ENCODE results near the gene ADGRG2. TPM values are rescaled to one million over a fixed set of nuclear protein-coding genes. Genes with fewer than 3 reads are reported as not detected.

The ADGRG2 gene
- total and polyA plus RNA-seq, 2 donors (not counting 1 experiment from before 2014, with no cell fraction given): not detected

DNA sequence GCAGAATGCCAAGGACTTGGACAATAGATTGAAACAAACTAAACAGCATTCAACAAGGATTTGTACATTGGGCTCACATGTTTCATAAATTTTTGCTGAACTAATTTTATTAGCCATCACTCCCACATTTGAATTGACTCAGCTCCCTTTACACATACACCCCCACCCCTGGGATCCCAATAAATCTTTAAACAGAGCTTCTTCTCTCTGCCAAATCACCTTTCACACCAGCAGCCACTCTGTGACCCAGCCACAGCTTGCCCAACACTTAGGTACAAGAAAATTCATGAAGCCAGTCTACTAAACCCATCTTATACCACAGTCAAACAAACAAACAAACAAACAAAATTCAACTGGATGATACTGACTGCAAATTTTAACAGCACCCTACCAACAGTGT, 159.9 kb downstream of the ADGRG2 start:
- Mint-ChIP-seq H3K4me1 (peaks cover 8% of the 10 kb centered on the region), H3K9me3 (ENCODE audit: insufficient read depth) (no peaks in the 10 kb centered on the region), H3K4me3 (no peak overlapping the region), H3K27ac (no peak overlapping the region), H3K27me3 (no peaks in the 10 kb centered on the region)
- POLR2A ChIA-PET: no interaction called here
- Histone ChIP-seq H3K4me2 (replicated peaks; ENCODE audit: low read depth, low read length, poor library complexity, severe bottlenecking) (no peak overlapping the region), H3K36me3 (replicated peaks in 1 of 2; ENCODE audit: control extremely low read depth in 1 of 2, control insufficient read depth in 1 of 2, extremely low read depth in 1 of 2, insufficient read depth in 2 of 2, low read length in 1 of 2) (no peaks in the 10 kb centered on the region), H2AFZ (ENCODE audit: insufficient read depth, low read depth, low read length, poor library complexity, severe bottlenecking) (no peak overlapping the region), H3K9ac (ENCODE audit: low read length) (no peak overlapping the region), H4K20me1 (ENCODE audit: control insufficient read depth, insufficient read depth, low read length, poor library complexity, severe bottlenecking) (no peaks in the 10 kb centered on the region), H3K9me3 (ENCODE audit: control extremely low read depth in 1 of 3, control insufficient read depth in 2 of 3, insufficient read depth in 1 of 3, low read length in 2 of 3) (no peaks in the 10 kb centered on the region), H3K4me1 (ENCODE audit: control insufficient read depth in 2 of 2, insufficient read depth in 2 of 2, low read length in 2 of 2) (no peaks in the 10 kb centered on the region), H3K4me3 (ENCODE audit: control extremely low read depth in 1 of 5, extremely low read depth in 1 of 5, insufficient read depth in 1 of 5, low read depth in 2 of 5, low read length in 4 of 5) (no peak overlapping the region), H3K27me3 (replicated peaks in 1 of 4; ENCODE audit: control extremely low read depth in 1 of 4, control insufficient read depth in 3 of 4, insufficient read depth in 4 of 4, low read length in 3 of 4) (no peaks in the 10 kb centered on the region), H3K79me2 (ENCODE audit: control insufficient read depth, insufficient read depth, low read length) (peaks cover 15% of the 10 kb centered on the region), H3K27ac (ENCODE audit: low read length in 2 of 2) (no peak overlapping the region)
- intact Hi-C loops (cut with micrococcal nuclease): no loop called here
- ATAC-seq (ENCODE audit: low read depth): no peak
- TF ChIP-seq, protein P1, sequence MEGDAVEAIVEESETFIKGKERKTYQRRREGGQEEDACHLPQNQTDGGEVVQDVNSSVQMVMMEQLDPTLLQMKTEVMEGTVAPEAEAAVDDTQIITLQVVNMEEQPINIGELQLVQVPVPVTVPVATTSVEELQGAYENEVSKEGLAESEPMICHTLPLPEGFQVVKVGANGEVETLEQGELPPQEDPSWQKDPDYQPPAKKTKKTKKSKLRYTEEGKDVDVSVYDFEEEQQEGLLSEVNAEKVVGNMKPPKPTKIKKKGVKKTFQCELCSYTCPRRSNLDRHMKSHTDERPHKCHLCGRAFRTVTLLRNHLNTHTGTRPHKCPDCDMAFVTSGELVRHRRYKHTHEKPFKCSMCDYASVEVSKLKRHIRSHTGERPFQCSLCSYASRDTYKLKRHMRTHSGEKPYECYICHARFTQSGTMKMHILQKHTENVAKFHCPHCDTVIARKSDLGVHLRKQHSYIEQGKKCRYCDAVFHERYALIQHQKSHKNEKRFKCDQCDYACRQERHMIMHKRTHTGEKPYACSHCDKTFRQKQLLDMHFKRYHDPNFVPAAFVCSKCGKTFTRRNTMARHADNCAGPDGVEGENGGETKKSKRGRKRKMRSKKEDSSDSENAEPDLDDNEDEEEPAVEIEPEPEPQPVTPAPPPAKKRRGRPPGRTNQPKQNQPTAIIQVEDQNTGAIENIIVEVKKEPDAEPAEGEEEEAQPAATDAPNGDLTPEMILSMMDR (IDR thresholded peaks at IDR 0.05): no peak
- no peak for TF ChIP-seq EZH2 (IDR thresholded peaks at IDR 0.05; ENCODE audit: borderline replicate concordance, insufficient read depth, low read depth, low read length, poor library complexity, severe bottlenecking)
- CTCF ChIA-PET: interaction anchor here (0.7 kb wide), 1 partner anchor 410 kb away, joined by 4 read pairs; no protein-coding TSS in a partner anchor
- no peak for DNase-seq

GRCh38 chrX:18961686-18962085, 160.6 kb downstream of the ADGRG2 start:
- Histone ChIP-seq H4K20me1 (ENCODE audit: control insufficient read depth, insufficient read depth, low read length, poor library complexity, severe bottlenecking) (no peaks in the 10 kb centered on the region), H3K4me2 (replicated peaks; ENCODE audit: low read depth, low read length, poor library complexity, severe bottlenecking) (no peak overlapping the region), H3K79me2 (ENCODE audit: control insufficient read depth, insufficient read depth, low read length) (peaks cover 10% of the 10 kb centered on the region), H3K36me3 (replicated peaks in 1 of 2; ENCODE audit: control extremely low read depth in 1 of 2, control insufficient read depth in 1 of 2, extremely low read depth in 1 of 2, insufficient read depth in 2 of 2, low read length in 1 of 2) (no peaks in the 10 kb centered on the region), H2AFZ (ENCODE audit: insufficient read depth, low read depth, low read length, poor library complexity, severe bottlenecking) (no peak overlapping the region), H3K27ac (ENCODE audit: low read length in 2 of 2) (no peak overlapping the region), H3K9ac (ENCODE audit: low read length) (no peak overlapping the region), H3K4me3 (ENCODE audit: control extremely low read depth in 1 of 5, extremely low read depth in 1 of 5, insufficient read depth in 1 of 5, low read depth in 2 of 5, low read length in 4 of 5) (no peak overlapping the region), H3K4me1 (ENCODE audit: control insufficient read depth in 2 of 2, insufficient read depth in 2 of 2, low read length in 2 of 2) (no peaks in the 10 kb centered on the region), H3K27me3 (replicated peaks in 1 of 4; ENCODE audit: control extremely low read depth in 1 of 4, control insufficient read depth in 3 of 4, insufficient read depth in 4 of 4, low read length in 3 of 4) (no peaks in the 10 kb centered on the region), H3K9me3 (ENCODE audit: control extremely low read depth in 1 of 3, control insufficient read depth in 2 of 3, insufficient read depth in 1 of 3, low read length in 2 of 3) (no peaks in the 10 kb centered on the region)
- ATAC-seq (ENCODE audit: low read depth) (no peak), DNase-seq (no peak)
- Mint-ChIP-seq H3K27ac (no peak overlapping the region), H3K4me1 (peaks cover 8% of the 10 kb centered on the region), H3K9me3 (ENCODE audit: insufficient read depth) (no peaks in the 10 kb centered on the region), H3K27me3 (no peaks in the 10 kb centered on the region), H3K4me3 (no peak overlapping the region)
- TF ChIP-seq, protein P1 (IDR thresholded peaks at IDR 0.05): no peak
- TF ChIP-seq EZH2 (IDR thresholded peaks at IDR 0.05; ENCODE audit: borderline replicate concordance, insufficient read depth, low read depth, low read length, poor library complexity, severe bottlenecking): no peak
- no CpG with 5 or more reads among the region's 2 CpGs for WGBS (ENCODE audit: insufficient coverage)
- ChIA-PET CTCF (interaction anchor here (0.7 kb wide), 1 partner anchor 411 kb away, joined by 4 read pairs; no protein-coding TSS in a partner anchor), POLR2A (no interaction called here)
- intact Hi-C loops (cut with micrococcal nuclease): no loop called here

Measured in B cell (primary cell).